Adipose tissue (tissue), 3 donors: ENCODE data around the gene SLC39A6. TPM values are rescaled to one million over a fixed set of nuclear protein-coding genes. Genes with fewer than 3 reads are reported as not detected.
"Not testable (repeated sequence)": the region's sequence is repeated elsewhere in the genome, so short reads cannot be mapped to it uniquely, and the experiment has no call there.

ENCODE experiments used
- H3K27ac ChIP-seq: one replicate; pipeline ENCODE4 v1.5.1; 2013; ENCODE audit warnings: low read depth, low read length
- WGBS, 3 donors: extraction: QIAGEN DNeasy Blood & Tissue Kit; methylation state at CpG; one replicate each; pipeline ENCODE4 v1.1.7; 2013; 5-methylcytosine and 5-hydroxymethylcytosine counted together
- polyA plus RNA-seq, 3 donors: library from polyadenylated mRNA; stranded (reverse); fragments of 200-250 nt; gene quantifications; one replicate each; pipeline ENCODE4 v1.2.3, GENCODE V29; 2013
- donor health status: healthy with polysubstance abuse.
- donor health status: Bipolar disorder and iron deficiency.
- donor health status: healthy.

The SLC39A6 gene
- polyA plus RNA-seq, 3 donors, result 10.9 to 27.1 (median 17.0) TPM

- WGBS, 3 donors, result 50 to 96% (median 92%) methylated on average over 1 of the region's 1 CpG
- no peak overlapping the region for H3K27ac ChIP-seq
Observed at GRCh38 chr18:36109737-36110136, 19.4 kb downstream of the SLC39A6 start.

GRCh38 chr18:36108601-36109000, 20.5 kb downstream of the SLC39A6 start:
- no peak overlapping the region for H3K27ac ChIP-seq
- 78 to 91% (median 89%) methylated on average over 5 of the region's 5 CpGs for WGBS, 3 donors

DNA sequence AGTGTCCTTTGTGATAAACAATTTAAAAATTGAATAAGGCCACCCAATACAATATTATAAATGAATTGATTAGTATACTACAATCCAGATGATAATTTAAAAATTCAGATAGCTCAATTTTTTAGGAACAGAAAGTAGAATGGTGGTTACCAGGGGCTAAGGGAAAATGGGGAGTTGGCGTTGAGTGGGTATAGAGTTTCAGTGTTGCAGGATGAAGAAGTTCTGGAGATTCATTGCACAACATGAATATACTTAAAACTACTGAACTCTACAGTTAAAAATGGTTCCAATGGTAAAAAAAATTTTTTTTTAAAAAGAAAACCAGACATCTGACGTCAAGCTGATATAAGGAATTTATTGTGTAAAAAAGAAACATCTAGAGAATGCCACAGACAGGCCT, 20.9 kb downstream of the SLC39A6 start:
- WGBS, 3 donors, result 46 to 49% (median 47%) methylated on average over 2 of the region's 2 CpGs
- no peak overlapping the region for H3K27ac ChIP-seq

DNA sequence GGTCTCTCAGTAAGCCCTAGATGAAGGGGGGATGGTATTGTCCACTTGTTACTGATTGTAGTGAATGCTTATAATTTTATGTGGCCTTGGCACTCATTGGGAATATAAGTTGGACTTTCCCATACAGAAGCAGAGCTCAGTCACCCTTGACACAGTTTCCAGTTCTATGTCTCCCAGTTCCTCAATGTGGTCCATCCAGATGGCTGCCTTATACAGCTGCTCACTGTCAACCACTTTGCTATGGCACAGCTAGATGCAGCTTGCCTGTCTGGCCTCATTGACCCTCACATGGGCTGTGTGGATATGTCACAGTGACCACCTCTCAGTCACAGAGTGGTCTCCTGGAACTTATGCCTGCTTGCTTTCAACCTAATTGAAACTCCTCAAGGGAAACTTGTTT, 21.7 kb downstream of the SLC39A6 start:
- no peak overlapping the region for H3K27ac ChIP-seq

DNA sequence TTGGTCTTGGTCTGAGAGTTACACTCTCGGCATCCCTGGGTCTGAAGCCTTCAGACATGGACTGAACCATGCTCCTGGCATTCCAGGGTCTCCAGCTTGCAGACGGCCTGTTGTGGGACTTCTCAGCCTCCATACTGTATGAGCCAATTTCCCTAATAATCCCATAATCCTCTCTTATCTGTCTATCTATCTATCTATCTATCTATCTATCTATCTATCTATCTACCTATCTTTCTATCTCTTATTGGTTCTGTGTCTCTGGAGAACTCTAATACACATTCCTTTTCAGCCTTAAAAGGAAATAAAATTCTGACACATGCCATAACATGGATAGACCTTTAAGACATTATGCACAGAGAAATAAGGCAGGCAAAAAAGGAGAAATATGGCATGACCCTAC, 24.4 kb downstream of the SLC39A6 start:
- WGBS, 3 donors, result 81 to 93% (median 93%) methylated on average over 2 of the region's 2 CpGs
- no peak overlapping the region for H3K27ac ChIP-seq

- no peak overlapping the region for H3K27ac ChIP-seq
- WGBS, 3 donors, result 95 to 96% (median 95%) methylated on average over 7 of the region's 7 CpGs
Observed at GRCh38 chr18:36101943-36102342, 27.2 kb downstream of the SLC39A6 start.

DNA sequence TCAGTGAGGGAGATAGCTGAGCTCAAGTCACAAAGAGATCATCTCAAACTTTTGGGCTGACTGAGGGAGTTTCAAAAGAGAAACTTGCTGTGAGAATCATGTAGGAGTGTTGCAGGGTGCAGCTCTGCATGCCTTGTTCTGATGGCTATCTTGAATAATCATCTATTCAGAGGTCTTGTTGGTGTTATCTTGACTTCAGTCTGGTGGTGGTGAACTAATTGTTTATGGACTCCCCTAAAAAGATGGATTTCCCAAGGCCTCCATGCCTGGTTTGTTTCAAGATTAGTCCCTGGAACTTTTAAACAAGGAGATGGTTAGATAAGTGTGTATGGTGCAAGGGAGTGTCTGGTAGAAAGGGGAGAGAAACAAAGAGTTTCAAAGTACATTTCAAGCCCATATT, 29.8 kb downstream of the SLC39A6 start:
- H3K27ac ChIP-seq, result no peak overlapping the region

DNA sequence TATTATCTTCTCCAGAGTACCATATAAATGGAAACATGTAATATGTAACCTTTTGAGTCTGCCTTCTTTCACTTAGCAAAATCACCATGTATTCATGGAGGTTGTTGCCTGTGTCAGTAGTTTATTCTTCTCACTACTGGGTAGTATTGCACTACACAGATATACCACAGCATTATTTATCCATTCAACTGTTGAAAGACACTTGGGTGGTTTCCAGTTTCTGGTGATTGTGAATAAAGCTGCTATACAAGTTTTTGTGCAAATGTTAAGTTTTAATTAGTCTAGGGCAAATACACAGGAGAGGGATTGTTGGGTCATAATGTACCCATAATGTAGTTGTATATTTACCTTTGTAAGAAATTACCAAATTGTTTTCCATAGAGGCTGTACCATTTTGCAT, 32.2 kb downstream of the SLC39A6 start:
- no peak overlapping the region for H3K27ac ChIP-seq

DNA sequence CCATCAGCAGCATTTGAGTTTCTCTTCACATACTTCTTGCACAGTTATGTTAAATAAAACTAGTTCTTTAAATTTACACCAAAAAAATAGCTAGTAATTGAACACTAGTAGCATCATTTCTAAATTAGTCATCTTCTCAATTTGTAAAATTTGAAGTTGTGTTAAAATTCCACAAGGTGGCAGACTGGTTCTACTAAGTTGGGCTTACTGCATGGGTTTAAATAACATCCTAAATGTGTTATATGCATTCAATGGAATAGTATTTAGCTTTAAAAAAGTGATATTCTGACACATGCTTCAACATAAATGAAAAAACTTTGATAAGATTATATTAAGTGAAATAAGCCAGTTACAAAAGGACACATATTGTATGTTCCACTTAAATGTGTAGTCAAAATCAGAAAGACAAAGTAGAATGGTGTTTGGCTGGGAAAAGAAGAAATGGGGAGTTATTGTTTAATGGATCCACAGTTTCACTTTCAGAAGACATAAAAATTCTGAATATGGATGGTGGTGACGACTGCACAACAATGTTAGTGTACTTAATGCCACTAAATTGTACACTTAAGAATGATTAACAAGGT, 33.1 kb downstream of the SLC39A6 start:
- no peak overlapping the region for H3K27ac ChIP-seq
- WGBS, 3 donors, result 16 to 30% (median 27%) methylated on average over 1 of the region's 1 CpG

DNA sequence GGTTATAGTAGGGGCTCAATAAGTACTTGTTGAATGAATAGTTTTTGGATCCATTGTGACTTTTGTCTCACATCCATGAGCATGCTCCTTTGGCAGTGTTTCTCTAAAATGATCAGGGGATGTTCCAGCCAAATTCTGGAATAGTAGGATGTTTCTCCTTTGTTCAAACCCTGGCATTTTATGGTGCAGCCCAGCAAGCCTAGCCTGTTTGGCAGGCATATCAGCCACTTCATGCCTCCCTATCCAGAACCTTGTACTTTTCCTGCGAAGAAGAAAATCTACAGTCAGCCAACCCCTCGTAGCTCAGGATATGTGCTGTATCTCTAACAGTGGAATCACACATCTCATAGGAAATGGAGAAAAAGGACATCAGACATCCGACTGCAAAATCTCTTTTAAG, 34.7 kb downstream of the SLC39A6 start:
- WGBS, 3 donors, result 56 to 67% (median 67%) methylated on average over 3 of the region's 3 CpGs

DNA sequence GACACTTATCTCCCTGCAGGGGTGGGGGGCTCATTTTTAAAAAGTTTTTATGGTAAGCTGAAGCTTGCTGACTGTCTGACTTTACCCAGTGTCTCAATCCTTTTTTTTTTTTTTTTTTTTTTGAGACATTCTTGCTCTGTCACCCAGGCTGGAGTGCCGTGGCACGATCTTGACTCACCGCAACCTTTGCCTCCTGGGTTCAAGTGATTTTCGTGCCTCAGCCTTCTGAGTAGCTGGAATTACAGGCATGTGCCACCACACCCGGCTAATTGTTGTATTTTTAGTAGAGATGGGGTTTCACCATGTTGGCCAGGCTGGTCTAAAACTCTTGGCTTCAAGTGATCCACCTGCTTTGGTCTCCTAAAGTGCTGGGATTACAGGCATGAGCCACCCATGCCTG, 37.0 kb downstream of the SLC39A6 start:
- 83 to 91% (median 83%) methylated on average over 5 of the region's 5 CpGs for WGBS, 3 donors
- not testable (repeated sequence) for H3K27ac ChIP-seq

More for the DNA sequence above, 34.7 kb downstream of the SLC39A6 start:
- H3K27ac ChIP-seq, result no peak overlapping the region

DNA sequence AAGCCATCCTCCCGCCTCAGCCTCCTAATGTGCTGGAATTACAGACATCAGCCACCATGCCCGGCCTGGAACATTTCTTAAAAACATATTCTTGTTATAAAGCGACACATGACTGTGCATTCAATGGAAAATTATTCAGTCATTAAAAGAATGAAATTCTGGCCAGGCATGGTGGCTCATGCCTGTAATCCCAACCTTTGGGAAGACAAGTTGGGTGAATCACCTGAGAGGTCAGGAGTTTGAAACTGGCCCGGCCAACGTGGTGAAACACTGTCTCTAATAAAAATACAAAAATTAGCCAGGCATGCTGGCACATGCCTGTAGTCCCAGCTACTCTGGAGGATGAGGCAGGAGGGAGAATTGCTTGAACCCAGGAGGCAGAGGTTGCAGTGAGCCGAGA, 40.1 kb downstream of the SLC39A6 start:
- 83 to 89% (median 84%) methylated on average over 6 of the region's 6 CpGs for WGBS, 3 donors
- no peak overlapping the region for H3K27ac ChIP-seq

- no peak overlapping the region for H3K27ac ChIP-seq
- WGBS, 3 donors, result 75 to 83% (median 83%) methylated on average over 2 of the region's 2 CpGs
Observed at GRCh38 chr18:36088256-36088655, 40.9 kb downstream of the SLC39A6 start.

- 83 to 89% (median 88%) methylated on average over 8 of the region's 8 CpGs for WGBS, 3 donors
- H3K27ac ChIP-seq, result no peak overlapping the region
Observed at GRCh38 chr18:36086186-36086585, 43.0 kb downstream of the SLC39A6 start.

- no peak overlapping the region for H3K27ac ChIP-seq
- WGBS, 3 donors, result 76 to 96% (median 84%) methylated on average over 4 of the region's 4 CpGs
Observed at GRCh38 chr18:36085195-36085594, 43.9 kb downstream of the SLC39A6 start.

- no peak overlapping the region for H3K27ac ChIP-seq
- 68 to 73% (median 70%) methylated on average over 2 of the region's 2 CpGs for WGBS, 3 donors
Observed at GRCh38 chr18:36083729-36084128, 45.4 kb downstream of the SLC39A6 start.

GRCh38 chr18:36081118-36081517, 48.0 kb downstream of the SLC39A6 start:
- not testable (repeated sequence) for H3K27ac ChIP-seq
- WGBS, 3 donors, result 81 to 93% (median 91%) methylated on average over 2 of the region's 2 CpGs

GRCh38 chr18:36078751-36079529, 50.2 kb downstream of the SLC39A6 start:
- H3K27ac ChIP-seq, result no peak overlapping the region
- 70 to 84% (median 78%) methylated on average over 6 of the region's 6 CpGs for WGBS, 3 donors

DNA sequence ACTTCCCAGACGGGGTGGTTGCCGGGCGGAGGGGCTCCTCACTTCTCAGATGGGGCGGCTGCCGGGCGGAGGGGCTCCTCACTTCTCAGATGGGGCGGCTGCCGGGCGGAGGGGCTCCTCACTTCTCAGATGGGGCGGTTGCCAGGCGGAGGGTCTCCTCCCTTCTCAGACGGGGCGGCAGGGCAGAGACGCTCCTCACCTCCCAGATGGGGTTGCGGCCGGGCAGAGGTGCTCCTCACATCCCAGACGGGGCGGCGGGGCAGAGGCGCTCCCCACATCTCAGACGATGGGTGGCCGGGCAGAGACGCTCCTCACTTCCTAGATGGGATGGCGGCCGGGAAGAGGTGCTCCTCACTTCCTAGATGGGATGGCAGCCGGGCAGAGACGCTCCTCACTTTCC, 51.4 kb downstream of the SLC39A6 start:
- H3K27ac ChIP-seq, result not testable (repeated sequence)
- WGBS, 3 donors, result 95 to 97% methylated on average over 12 to 17 of the region's 27 CpGs; no CpG with 5 or more reads in 1 of the 3 donors

- H3K27ac ChIP-seq, result no peak overlapping the region
- 63 to 70% (median 64%) methylated on average over 6 of the region's 6 CpGs for WGBS, 3 donors
Observed at GRCh38 chr18:36075862-36076587, 53.1 kb downstream of the SLC39A6 start.
